ENCODE results near the gene CAMSAP3. TPM values are rescaled to one million over a fixed set of nuclear protein-coding genes. Genes with fewer than 3 reads are reported as not detected.

Gene CAMSAP3
- total and polyA plus RNA-seq, 10 of the 15 experiments (the other 5 are each of a cell fraction or from before 2014, with no cell fraction given), result 0.03 to 6.3 (median 0.72) TPM

GRCh38 chr19:7629347-7630054, 33.8 kb downstream of the CAMSAP3 start, which contains the start of the genes PET100 and XAB2 (continued):
- peak; percentile 80; the same call in 1 of the 2 replicates for TF ChIP-seq RB1 (IDR thresholded peaks at IDR 0.05; ENCODE audit: borderline replicate concordance)
- peak; percentile 100 for TF ChIP-seq PKNOX1 (IDR thresholded peaks at IDR 0.05)
- TF ChIP-seq STAT1 (conservative IDR thresholded peaks at IDR 0.05), result no peak
- no peak for TF ChIP-seq RAD51 (IDR thresholded peaks at IDR 0.05)
- TF ChIP-seq SIN3A (IDR thresholded peaks at IDR 0.05; ENCODE audit: low read depth, low read length), result peak; percentile 76
- TF ChIP-seq USF2 (IDR thresholded peaks at IDR 0.05; ENCODE audit: borderline replicate concordance, low read depth, low read length), result no peak; the same call in 1 of the 2 replicates
- TF ChIP-seq SP1 (IDR thresholded peaks at IDR 0.05; ENCODE audit: low read depth, low read length), result peak; percentile 99
- TF ChIP-seq TCF7 (IDR thresholded peaks at IDR 0.05; ENCODE audit: borderline replicate concordance), result no peak
- 0 out of 2 replicates have a peak, but pooled peaks have one; percentile 50 for TF ChIP-seq CBFB (IDR thresholded peaks at IDR 0.05; ENCODE audit: low read depth)
- no peak; the same call in 1 of the 2 replicates for TF ChIP-seq RFX5 (IDR thresholded peaks at IDR 0.05; ENCODE audit: low read depth, low read length)
- peak; percentile 85 for TF ChIP-seq NFYB (IDR thresholded peaks at IDR 0.05; ENCODE audit: insufficient read depth, low read depth, low read length)
- TF ChIP-seq ZNF217 (IDR thresholded peaks at IDR 0.05), result no peak
- TF ChIP-seq, protein P1, sequence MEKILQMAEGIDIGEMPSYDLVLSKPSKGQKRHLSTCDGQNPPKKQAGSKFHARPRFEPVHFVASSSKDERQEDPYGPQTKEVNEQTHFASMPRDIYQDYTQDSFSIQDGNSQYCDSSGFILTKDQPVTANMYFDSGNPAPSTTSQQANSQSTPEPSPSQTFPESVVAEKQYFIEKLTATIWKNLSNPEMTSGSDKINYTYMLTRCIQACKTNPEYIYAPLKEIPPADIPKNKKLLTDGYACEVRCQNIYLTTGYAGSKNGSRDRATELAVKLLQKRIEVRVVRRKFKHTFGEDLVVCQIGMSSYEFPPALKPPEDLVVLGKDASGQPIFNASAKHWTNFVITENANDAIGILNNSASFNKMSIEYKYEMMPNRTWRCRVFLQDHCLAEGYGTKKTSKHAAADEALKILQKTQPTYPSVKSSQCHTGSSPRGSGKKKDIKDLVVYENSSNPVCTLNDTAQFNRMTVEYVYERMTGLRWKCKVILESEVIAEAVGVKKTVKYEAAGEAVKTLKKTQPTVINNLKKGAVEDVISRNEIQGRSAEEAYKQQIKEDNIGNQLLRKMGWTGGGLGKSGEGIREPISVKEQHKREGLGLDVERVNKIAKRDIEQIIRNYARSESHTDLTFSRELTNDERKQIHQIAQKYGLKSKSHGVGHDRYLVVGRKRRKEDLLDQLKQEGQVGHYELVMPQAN (conservative IDR thresholded peaks at IDR 0.05), result peak; percentile 63; the same call in 1 of the 2 replicates
- no peak for TF ChIP-seq ESRRA (IDR thresholded peaks at IDR 0.05; ENCODE audit: low read length)
- TF ChIP-seq, protein P2, sequence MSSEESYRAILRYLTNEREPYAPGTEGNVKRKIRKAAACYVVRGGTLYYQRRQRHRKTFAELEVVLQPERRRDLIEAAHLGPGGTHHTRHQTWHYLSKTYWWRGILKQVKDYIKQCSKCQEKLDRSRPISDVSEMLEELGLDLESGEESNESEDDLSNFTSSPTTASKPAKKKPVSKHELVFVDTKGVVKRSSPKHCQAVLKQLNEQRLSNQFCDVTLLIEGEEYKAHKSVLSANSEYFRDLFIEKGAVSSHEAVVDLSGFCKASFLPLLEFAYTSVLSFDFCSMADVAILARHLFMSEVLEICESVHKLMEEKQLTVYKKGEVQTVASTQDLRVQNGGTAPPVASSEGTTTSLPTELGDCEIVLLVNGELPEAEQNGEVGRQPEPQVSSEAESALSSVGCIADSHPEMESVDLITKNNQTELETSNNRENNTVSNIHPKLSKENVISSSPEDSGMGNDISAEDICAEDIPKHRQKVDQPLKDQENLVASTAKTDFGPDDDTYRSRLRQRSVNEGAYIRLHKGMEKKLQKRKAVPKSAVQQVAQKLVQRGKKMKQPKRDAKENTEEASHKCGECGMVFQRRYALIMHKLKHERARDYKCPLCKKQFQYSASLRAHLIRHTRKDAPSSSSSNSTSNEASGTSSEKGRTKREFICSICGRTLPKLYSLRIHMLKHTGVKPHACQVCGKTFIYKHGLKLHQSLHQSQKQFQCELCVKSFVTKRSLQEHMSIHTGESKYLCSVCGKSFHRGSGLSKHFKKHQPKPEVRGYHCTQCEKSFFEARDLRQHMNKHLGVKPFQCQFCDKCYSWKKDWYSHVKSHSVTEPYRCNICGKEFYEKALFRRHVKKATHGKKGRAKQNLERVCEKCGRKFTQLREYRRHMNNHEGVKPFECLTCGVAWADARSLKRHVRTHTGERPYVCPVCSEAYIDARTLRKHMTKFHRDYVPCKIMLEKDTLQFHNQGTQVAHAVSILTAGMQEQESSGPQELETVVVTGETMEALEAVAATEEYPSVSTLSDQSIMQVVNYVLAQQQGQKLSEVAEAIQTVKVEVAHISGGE (CRISPR knock-in tag; IDR thresholded peaks at IDR 0.05), result no peak
- no peak for TF ChIP-seq SUPT20H (IDR thresholded peaks at IDR 0.05; ENCODE audit: borderline replicate concordance, control insufficient read depth, low read depth, low read length)
- TF ChIP-seq, protein P3, sequence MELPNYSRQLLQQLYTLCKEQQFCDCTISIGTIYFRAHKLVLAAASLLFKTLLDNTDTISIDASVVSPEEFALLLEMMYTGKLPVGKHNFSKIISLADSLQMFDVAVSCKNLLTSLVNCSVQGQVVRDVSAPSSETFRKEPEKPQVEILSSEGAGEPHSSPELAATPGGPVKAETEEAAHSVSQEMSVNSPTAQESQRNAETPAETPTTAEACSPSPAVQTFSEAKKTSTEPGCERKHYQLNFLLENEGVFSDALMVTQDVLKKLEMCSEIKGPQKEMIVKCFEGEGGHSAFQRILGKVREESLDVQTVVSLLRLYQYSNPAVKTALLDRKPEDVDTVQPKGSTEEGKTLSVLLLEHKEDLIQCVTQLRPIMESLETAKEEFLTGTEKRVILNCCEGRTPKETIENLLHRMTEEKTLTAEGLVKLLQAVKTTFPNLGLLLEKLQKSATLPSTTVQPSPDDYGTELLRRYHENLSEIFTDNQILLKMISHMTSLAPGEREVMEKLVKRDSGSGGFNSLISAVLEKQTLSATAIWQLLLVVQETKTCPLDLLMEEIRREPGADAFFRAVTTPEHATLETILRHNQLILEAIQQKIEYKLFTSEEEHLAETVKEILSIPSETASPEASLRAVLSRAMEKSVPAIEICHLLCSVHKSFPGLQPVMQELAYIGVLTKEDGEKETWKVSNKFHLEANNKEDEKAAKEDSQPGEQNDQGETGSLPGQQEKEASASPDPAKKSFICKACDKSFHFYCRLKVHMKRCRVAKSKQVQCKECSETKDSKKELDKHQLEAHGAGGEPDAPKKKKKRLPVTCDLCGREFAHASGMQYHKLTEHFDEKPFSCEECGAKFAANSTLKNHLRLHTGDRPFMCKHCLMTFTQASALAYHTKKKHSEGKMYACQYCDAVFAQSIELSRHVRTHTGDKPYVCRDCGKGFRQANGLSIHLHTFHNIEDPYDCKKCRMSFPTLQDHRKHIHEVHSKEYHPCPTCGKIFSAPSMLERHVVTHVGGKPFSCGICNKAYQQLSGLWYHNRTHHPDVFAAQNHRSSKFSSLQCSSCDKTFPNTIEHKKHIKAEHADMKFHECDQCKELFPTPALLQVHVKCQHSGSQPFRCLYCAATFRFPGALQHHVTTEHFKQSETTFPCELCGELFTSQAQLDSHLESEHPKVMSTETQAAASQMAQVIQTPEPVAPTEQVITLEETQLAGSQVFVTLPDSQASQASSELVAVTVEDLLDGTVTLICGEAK (IDR thresholded peaks at IDR 0.05; ENCODE audit: borderline replicate concordance), result peak; percentile 95
- no peak for TF ChIP-seq ZNF24 (IDR thresholded peaks at IDR 0.05)
- TF ChIP-seq IRF4 (IDR thresholded peaks at IDR 0.05; ENCODE audit: low read depth, low read length), result no peak
